Keratinocyte (primary cell): ENCODE measurements around the gene NT5C1A.

Source experiments
- EZH2 ChIP-seq: IDR thresholded peaks from one replicate; pipeline ENCODE4 v1.6.1; 2012; ENCODE audit warnings: inconsistent platforms, mild to moderate bottlenecking, low read length, moderate library complexity
- TF ChIP-seq, protein P1 (sequence below), 3 experiments: IDR thresholded peaks in 1 of 3; conservative IDR thresholded peaks in 1 of 3; optimal IDR thresholded peaks in 1 of 3; 2 replicates in 2 of 3; 3 replicates in 1 of 3; pipeline versions ENCODE3 to v1.5.1; 2011; ENCODE audit warnings: low read length in 3 of 3, mild to moderate bottlenecking in 3 of 3, moderate library complexity in 2 of 3, control low read depth in 1 of 3, inconsistent platforms in 1 of 3; ENCODE audit not compliant: insufficient read depth in 2 of 3; ENCODE audit errors: extremely low read depth in 1 of 3

GRCh38 chr1:39698568-39698967, 26.7 kb upstream of the NT5C1A start:
- TF ChIP-seq, protein P1, sequence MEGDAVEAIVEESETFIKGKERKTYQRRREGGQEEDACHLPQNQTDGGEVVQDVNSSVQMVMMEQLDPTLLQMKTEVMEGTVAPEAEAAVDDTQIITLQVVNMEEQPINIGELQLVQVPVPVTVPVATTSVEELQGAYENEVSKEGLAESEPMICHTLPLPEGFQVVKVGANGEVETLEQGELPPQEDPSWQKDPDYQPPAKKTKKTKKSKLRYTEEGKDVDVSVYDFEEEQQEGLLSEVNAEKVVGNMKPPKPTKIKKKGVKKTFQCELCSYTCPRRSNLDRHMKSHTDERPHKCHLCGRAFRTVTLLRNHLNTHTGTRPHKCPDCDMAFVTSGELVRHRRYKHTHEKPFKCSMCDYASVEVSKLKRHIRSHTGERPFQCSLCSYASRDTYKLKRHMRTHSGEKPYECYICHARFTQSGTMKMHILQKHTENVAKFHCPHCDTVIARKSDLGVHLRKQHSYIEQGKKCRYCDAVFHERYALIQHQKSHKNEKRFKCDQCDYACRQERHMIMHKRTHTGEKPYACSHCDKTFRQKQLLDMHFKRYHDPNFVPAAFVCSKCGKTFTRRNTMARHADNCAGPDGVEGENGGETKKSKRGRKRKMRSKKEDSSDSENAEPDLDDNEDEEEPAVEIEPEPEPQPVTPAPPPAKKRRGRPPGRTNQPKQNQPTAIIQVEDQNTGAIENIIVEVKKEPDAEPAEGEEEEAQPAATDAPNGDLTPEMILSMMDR (optimal IDR thresholded peaks at IDR 0.05 in 1 of 3, IDR thresholded peaks at IDR 0.05 in 1 of 3, conservative IDR thresholded peaks at IDR 0.05 in 1 of 3; ENCODE audit: extremely low read depth in 1 of 3, insufficient read depth in 2 of 3, low read length in 3 of 3) = no peak
- no peak for TF ChIP-seq EZH2
